Stimulated activated CD4-positive, alpha-beta T cell treated with anti-CD3 and anti-CD28 coated beads, Interleukin-1b, Interleukin-23, amount 100 ng/mL, for 1 hour (primary cell): ENCODE results near the gene CADM2.

ENCODE experiments used
- DNase-seq, 2 donors: peaks; one replicate each; pipeline ENCODE4 v3.0.0-alpha.2; 2020; ENCODE audit warnings: low read depth in 2 of 2

Gene CADM2

DNA sequence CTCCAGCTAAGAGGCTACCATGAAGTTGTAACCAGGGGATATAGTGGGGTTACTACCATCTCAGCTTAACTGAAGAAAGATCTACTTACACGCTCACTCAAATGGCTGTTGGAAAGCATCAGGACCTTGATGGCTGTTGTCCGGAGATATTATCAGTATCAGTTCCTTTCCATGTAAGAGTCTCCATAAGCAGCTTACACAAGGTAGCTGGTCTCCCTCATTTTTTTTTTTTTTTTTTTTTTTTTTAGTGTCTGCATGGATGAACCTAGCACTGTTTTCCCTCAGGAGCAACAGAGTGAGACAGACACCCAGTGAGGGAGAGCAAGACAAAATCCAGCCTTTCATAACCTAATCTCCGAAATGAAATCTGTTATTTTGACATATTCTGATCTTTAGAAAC lies 230.9 kb downstream of the CADM2 start:
- DNase-seq: no peak

DNA sequence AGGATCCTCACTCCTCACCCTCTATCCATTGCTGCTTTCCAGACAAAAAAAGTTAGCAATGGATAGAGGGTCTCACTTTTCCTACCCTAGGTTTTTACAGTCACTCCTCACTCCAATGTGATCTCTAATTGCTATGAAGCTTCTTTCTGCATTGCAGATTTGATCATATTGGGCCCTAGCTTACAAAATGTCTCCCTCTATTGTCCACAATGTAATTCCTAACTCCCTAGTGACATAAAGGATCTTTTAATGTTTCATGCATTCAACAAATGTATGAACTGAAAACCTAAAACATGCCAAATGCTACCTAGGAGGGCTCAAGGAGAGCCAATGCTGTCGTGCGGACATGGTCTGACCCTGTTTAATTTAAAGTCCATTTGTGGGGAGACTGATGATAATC lies 234.8 kb downstream of the CADM2 start:
- DNase-seq: no peak

DNA sequence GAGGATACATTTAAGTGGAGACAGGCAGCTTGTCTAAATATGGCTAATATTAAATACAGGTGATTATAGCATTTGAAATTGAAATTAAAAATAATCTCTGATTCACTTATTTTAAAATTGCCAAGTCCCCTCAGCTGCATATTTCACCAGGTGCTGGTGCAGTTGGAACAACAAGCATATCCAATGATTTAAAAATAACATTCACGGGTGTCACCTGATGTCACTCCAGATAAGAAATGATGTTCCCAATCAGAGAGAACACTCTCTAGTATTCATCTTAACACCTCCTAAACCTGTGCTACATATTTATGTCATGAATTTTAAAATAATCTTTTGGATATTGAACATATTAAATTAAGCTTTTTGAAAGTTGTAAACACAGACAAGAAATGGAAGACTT lies 249.9 kb downstream of the CADM2 start:
- no peak for DNase-seq

DNA sequence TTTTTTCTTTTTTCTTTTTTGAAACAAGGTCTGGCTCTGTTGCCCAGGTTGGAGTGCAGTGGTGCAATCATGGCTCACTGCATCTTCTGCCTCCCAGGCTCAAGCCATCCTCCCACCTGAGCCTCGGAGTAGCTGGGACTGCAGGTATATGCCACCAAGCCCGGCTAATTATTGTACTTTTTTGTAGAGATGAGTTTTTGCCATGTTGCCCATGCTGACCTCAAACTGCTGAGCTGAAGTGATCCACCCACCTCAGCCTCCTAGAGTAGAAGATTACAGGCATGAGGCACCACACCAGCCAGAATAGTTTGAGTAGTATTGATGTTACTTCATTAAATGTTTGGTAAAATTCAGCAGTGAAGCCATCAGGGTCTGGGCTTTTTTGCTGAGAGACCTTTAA lies 251.8 kb downstream of the CADM2 start:
- no peak for DNase-seq

DNA sequence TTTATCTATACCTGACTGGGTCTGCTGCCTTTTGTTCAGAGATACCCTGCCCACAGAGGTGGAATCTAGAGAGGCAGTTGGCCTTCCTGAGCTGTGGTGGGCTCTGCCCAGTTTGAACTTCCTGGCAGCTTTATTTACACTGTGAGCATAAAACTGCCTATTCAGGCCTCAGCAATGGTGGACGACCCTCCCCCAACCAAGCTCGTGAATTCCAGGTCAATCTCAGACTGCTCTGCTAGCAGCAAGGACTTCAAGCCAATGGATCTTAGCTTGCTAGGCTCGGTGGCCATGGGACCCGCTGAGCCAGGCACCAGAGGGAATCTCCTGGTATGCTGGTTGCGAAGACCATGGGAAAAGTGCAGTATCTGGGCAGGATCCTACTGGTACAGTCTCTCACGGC lies 270.2 kb downstream of the CADM2 start:
- DNase-seq: no peak

DNA sequence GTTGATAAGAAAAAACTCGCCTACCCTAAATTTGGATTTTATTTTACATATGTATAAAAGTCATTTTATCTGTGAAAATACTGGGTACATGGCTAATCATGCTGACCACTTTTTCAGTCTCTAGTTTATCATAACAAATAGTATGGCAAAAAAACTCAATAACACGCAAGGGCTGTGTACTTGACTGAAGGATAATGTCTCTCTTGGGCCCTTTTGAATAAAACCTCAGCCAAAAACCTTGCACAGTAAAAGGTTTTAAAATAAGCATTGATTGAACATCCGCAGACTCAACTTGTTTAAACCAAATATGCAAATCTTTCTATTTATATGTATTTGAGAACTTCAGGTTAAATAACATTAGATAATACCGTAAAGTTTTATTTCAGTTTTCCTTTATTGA lies 285.3 kb downstream of the CADM2 start:
- no peak for DNase-seq

DNA sequence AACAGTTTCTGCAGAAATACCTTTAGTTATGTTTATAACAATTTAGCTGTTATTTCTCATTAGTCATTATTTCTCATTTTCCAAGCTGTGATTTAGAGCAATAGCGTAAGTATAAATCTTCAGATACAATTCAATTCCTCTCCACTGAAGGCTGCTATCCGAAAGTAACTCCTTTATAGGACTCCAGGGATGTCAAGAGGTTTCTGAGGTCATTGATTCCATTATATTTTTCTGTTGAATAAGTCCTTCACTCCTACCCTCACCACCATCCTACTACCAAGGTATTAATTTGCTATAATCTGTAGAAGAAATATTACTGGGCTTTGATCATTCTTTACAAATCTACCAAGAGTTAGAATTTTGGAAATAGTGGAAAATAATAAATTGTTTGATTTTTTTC lies 285.7 kb downstream of the CADM2 start:
- no peak for DNase-seq

DNA sequence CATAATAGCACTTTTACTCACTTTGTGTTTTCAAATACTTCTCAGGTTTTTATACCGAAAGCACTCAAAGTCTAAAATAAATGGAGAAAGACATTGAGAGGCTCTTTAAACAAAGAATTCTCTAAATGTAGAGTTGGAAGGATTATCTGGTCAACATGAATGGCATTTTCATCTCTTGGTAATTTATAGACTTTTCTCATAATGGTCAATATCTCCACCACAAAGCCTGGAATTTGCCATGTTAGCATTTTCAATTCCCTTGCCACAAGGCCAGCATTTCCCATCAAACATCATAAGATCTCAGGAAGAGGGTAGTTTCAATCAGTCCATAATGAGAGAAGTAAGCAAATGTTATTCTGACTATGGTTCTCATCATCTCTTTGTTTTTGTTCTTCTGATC lies 293.0 kb downstream of the CADM2 start:
- DNase-seq: no peak

DNA sequence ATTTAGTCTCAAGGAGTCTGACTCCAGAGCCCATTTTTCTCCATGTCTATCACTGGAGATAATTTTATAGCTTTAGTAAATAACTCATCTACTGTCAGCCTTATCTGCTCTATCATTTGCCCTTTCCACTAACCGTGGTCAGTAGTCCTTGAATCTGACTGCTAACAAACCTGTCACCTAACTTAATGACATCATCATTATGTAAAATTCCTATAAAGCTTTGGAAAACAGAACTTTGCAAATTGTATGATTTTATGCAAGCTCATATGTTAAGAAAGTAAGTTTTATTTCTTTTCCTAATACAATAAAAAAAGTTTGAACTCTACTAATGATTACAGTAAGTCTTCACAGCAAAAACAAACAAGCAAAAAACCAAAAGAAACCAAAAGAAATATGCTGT lies 293.9 kb downstream of the CADM2 start:
- DNase-seq: no peak

DNA sequence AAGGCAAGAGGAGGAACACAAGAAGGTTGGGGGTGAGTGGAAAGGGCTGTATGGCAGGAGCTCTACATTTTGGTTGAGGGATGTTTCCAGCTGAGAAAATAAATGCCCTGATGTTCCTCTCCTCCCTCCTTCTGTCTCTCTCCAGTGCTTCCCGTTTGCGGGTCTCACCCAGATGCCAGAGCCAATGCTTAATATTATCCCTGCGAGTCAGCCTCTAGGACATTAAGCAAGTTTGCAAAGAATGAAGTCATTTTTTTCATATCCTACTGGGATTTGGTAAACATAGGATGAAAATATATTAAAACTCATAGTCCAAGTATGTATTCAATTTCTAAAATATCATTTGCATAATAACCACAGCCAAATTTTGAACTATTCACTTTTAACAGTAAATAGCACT lies 295.9 kb downstream of the CADM2 start:
- DNase-seq: no peak

DNA sequence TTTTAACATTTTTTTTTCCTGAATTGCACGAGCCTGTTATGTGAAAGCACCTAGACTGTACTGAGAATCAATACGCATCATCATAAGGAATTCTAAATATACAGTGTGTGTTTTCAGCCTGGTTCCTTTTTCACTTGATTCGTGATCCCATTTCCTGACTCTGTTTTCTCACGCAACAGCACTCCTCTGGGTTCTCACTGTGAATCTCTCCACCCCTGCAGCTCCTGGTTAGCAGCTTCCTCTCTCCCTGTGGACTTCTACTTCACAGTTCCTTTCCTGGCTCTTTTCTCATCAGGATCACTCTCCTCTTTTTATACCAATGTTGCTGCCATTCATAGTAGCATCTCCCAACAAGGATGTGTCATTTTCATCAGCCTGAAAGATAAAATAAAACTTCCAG lies 297.2 kb downstream of the CADM2 start:
- no peak for DNase-seq

DNA sequence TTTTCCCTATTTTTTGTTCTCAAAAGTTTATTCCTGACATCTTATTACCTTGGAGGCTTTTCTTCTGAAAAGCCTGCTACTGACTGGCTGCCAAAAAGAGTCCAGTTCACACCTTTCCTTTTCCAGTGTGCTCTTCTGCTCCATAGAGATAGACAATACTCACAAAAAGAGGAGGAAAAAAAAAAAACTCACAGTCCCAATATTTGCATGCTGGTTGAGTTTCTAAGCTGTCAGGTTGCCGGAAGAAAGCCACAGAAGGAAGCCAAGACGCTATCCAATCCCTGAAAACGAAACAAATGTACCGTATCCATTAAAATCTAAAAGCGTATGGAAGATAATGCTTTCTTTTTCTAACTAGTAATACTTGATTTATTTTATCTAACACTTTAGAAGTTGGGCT lies 299.5 kb downstream of the CADM2 start:
- DNase-seq: no peak

DNA sequence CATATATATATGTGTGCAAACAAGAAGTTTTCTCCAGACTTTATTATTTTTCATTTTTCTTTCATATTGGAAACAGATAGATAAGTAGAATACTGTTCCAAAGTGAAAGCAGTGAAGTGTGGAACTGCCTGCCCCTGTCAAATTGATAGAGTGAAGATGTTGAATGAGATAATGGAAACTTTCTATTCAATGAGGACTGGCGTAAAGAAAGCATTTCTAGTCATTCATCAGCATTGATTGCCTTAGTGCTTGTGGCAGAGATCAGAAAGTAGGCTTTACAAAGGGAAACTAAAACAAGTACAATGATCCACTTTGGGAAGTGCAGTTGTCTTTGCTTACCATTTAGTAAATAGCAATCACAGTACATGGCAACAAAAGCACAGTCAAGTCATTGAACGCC lies 300.0 kb downstream of the CADM2 start:
- no peak for DNase-seq

DNA sequence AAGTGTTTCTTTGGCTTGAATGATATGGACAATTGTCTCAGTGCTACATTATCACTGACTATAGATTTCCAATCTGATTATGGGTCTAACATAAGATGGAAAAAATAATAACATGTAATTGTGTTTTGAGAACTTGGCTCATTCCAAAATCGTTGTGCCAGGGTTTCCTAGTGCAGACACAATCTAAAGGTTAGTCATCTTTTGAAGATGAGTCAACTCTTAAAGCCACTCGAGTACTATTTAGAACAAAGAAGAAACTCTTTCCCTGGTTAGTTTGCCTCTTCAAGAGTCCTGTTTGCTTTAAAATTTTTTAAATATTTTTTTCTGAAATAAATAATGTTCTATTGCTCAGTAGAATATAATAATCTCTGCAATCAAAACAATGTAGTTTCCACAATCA lies 301.0 kb downstream of the CADM2 start:
- no peak for DNase-seq

DNA sequence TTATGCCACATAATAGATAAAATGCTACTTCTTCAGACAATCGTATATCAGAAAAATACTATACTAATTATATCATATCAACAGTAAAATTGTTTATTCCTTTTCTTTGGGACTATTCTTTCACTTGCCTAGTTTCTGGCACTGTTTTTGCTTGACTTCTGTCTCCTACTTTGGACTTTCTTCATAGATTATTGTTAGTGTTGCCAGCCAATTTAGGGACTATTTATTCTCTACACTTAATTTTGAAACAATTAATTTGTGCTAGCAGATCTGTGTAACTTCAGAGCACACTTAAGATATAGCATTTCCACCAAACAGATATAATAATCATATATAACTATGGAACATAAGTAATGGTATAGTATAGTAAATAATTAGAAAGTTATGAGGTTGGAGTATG lies 305.6 kb downstream of the CADM2 start:
- no peak for DNase-seq

DNA sequence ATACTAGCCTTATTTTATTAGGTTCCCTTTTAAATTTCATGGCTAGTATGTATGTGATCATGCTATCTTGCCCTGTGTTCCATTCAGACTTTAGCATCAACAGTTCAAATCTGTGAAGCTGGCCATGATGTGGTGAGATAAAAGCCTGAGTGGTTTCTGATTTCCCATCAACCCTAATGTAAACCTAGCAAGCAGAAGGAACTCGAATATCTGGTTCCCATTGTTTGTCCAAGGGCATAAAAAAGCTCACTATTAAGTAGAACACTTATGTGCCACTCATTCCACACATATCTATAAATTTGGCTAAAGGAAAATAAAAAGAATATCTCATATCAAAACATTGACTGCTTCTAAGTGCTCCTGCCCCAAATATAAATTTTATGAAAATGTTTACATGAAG lies 311.7 kb downstream of the CADM2 start:
- no peak for DNase-seq

DNA sequence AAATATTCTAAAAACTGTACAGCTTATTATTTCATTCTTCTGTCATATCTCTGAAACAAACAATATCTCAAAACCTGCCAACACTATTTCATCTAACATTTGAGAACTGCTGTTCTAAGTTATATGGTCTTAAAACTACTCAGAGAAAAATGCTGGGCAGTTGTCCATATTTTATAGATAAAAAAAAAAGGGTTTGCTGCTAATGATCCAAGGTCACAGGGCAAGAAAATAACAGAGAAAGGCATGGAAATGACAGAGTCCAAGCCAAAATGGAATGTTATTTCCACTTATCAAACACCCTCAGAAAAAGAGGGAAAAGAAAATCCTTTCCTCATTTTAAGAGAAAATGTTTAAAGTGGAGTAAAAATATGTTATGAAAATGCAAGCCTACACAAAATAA lies 313.1 kb downstream of the CADM2 start:
- no peak for DNase-seq

DNA sequence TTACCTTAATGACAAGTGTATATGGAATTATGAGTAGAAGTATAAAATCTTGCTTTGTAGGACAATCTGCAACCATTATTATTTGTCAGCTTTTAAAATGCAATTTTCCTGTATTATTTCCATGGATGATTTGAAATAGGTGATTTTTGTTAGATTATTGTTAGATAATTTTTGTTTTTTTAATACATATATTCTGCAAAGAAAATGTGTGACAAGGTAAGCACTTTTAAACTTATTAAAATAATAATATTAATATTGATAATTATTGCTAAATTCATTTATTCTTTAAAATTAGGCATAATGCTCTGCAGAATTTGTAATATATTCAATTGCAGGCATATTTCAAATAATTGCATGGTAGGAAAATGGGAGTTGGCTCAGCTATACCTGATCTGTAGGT lies 329.5 kb downstream of the CADM2 start:
- DNase-seq: no peak

DNA sequence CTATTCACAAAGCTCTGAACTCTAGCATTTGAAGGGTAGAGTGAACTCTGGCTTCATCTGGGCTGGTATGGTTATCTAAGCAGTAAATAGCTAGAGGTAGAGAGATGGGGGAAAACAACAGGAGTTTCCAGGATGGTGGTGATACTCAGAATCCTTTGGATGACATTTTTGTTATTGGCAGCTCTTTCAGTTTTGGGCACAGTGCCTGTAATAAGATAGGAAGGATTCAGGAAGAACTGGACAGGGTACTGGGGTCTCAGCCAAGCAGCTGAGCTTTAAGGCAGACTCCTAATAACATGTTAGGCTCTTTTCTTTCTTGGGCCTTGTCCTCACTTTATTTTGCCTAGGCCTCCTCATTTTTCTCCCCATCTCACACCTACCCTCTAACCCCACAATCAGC lies 338.5 kb downstream of the CADM2 start:
- no peak for DNase-seq

DNA sequence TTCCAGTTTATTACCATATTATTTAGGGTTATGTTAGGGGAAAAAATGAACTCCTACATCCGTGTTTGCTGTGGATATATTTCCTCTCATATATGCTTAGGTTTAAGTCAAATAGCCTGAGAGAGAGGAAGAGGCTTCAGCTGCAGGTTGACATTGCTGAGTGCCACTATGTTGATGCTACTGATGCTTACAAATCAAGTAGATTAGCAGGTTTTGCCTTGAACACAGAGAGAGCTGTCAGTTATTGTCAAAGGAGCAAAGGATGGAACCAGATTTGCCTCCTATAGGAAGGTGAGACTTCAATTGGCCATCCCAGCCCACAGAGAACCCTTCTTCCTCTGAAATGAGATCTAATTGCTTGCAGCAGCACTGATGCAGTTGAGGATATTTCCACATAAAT lies 339.2 kb downstream of the CADM2 start:
- DNase-seq: no peak

DNA sequence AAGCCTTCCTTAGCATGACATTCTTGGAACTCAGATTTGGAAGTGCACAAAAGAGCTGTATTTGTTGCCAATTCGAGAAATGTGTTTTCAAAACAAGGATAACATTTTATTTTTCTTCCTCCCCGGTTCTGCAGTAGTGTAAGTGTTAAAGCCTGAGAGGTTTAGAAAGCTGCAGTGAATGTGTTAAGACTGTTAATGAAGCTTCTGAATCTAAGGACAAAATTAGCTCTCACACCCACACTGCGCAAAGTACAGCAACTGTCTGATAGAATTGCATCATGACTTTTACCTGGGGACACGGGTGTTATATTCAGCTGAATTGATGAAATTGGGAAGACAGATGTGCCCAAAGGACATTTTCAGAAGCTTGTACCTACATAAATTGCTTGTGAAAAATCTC lies 344.4 kb downstream of the CADM2 start:
- no peak for DNase-seq

DNA sequence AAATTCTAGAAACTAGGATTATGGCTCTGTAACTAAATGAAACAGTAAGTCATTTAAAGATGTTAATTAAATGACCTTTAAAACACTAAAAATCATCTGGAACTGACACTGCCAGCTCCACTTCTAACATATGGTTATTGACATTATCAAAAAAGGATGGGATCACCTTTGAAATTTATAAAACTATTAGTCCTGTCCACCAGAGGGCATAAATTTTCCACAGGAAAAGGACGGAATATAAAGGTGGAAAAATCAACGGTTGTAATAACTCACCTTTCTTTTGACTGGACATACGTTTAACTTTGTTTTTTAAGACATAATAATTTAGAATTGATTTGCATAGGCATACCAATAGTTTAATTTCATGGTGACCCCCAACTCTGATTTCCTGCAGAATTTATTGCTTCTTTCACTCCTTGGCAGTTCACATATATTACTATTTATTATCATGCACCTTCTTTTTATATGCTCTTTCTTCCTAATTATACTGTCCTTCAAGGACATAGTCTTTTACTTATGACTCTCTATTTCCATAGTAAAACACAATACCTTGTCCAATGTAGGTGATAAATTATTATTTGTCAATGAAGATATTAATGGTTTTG lies 345.7 kb downstream of the CADM2 start:
- DNase-seq: no peak

DNA sequence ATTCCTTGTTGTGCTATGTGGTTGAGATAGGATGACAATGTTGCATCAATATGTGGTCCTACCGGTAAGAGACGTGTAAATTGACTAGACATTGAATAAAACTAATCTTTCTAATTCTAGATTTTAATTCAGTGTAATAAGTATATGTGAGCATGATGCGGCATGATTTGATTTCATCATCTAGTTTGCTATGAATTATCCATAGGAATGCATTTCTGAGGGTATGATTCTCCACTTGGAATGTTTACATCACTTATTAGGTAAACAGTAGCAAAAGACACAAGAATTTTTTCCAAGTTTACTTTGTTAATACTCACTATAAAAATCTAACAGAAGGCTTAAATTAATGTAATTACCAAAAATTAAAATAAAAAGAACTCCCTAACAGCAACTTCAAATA lies 353.5 kb downstream of the CADM2 start:
- DNase-seq: no peak

DNA sequence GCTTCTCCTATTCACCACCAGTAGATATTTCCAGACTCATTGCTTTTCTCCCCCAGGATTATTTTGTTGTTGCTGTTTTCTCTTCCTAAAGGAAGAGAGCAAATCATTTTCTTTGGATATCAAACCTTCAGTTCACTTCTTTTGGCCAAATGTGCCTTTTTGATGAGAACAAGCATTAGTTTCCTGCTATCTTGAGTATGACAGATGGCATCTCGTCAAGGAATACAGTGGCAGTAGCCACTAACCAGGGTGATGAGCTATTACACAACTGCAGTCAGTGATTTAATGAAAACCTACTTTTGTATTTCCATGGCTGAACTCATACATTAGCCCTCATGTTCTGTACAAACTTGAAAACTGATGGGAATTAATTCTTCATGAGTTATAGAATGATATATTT lies 354.6 kb downstream of the CADM2 start:
- DNase-seq: no peak

DNA sequence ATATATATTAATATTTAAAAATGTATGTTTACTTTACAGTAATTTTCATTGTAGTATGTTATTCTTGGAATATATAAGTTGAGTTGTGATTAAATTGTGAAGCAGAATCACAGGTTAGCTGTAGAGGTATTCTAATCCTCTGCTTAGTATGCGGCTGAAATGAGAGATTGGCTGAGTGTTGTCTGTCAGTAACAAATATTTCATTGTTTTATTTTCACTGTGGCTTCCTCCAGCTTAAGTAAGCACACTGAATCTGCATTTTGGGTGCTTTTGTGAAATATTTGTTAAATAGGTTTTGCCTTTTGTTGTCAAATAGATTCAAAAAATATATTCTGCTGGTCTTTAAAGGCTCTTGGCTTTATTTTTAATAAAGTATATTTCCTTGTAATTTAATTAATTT lies 357.5 kb downstream of the CADM2 start:
- no peak for DNase-seq
